AG09319 (cell line): Measurements from ENCODE around the gene DVL3.

ENCODE experiments used
- DNase-seq: peaks from one replicate; pipeline ENCODE4 v3.0.0-alpha.2; 2010; ENCODE audit warnings: low read depth; ENCODE audit errors: extremely low read depth
- TF ChIP-seq, protein P1 (sequence below): IDR thresholded peaks from 2 replicates; pipeline ENCODE4 v1.5.1; 2011; ENCODE audit warnings: low read depth, mild to moderate bottlenecking, inconsistent platforms, low read length, moderate library complexity

Gene DVL3

DNA sequence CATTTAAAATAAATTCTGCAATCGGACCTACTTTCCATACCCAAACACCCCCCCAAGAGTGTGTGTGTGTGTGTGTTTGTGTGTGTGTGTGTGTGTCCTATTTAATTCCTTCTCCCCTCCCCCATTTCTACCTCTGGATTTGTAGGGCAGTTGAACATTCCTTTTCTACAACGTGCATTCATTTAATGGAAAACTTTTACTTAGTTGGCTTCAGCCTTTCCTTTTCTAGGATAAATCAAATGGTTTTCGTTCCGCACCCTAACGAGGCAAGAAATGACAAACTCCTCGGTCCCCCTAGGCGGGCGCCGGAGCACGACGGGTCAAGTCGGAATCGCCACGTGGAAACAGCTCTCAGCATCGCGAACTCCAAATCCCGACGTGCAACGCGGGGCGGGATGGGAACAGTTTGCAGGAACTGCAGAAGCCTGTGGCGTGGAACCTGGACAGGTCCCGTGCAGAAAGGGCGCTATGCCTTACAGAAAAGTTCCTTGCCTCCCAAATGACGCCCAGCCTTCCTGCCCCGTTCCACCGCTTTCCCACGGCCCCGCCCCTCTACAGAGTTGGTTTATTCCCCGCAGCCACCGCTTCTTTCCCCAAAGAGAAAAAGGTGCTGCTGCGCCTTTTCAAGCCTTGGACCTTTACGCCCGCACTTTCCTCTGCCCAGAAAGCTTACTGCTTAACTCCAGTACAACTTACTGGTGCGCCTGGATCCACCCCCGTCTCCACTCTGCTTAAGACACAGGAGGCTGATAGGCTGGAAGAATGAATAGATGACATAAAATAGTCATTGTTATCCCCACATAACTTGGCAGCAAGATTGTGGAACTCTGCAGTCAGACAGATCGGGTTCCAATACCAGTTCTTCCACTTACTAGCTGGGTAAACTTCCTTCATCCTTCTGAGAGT is 21.1 kb upstream of the DVL3 start:
- peak; percentile 36 for DNase-seq
- TF ChIP-seq, protein P1, sequence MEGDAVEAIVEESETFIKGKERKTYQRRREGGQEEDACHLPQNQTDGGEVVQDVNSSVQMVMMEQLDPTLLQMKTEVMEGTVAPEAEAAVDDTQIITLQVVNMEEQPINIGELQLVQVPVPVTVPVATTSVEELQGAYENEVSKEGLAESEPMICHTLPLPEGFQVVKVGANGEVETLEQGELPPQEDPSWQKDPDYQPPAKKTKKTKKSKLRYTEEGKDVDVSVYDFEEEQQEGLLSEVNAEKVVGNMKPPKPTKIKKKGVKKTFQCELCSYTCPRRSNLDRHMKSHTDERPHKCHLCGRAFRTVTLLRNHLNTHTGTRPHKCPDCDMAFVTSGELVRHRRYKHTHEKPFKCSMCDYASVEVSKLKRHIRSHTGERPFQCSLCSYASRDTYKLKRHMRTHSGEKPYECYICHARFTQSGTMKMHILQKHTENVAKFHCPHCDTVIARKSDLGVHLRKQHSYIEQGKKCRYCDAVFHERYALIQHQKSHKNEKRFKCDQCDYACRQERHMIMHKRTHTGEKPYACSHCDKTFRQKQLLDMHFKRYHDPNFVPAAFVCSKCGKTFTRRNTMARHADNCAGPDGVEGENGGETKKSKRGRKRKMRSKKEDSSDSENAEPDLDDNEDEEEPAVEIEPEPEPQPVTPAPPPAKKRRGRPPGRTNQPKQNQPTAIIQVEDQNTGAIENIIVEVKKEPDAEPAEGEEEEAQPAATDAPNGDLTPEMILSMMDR = no peak

DNA sequence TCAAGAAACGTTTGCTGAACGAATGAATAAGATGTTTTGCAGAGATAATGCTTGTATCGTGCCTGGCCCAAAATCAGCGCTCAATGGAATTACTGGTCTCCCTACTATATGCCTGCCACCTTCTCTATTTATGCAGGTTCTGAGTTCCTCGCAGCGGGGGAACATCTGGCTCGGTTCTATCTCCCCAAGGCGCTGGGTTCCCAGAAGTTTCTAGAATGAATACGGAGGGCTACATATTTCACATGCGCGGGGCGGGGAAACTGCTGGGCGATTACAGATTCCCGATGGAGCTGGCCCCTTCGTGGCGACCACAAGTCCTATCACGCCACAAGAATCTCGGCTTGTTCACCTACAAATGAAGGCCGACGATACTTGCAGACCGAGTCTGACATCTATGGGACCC is 20.4 kb upstream of the DVL3 start:
- DNase-seq = no peak
- TF ChIP-seq, protein P1 = no peak

DNA sequence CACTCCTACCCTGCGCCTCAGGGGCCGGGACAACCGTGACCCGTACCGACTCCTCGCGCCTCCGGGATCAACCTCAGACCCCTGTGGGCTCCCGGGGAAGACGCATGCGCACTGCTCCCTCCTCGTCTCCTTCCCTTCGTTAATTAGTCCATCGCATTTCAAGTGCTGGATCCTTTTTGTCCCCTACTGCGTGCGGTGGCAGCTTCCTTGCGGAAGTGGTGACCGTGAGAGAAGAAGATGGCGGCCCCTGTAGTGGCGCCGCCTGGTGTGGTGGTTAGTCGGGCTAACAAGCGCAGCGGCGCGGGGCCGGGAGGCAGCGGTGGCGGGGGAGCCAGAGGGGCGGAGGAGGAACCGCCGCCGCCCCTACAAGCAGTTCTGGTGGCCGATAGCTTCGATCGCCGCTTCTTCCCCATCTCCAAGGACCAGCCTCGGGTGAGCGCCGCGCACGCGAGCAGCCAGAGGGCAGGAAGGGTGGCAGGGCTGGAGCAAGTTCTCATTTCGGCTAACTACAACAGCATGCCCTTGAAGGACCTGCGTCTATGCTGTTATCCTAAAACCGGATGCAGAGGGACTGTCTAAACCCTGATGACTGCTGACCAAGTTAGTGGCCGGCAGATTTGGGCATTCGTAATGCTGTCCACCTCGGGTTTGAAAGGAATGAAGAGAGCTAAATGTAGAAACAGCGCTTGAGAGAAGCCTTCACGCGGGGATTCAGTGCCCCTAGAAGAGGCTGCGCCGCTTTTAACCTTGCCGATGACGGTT is 19.8 kb upstream of the DVL3 start, which contains the start of gene EIF2B5:
Gene EIF2B5, plus strand, starts transcription at position 210 of the 762 bp plus-strand sequence. Its CDS starts 28 bp downstream, at position 238.
- DNase-seq = peak; percentile 86
- TF ChIP-seq, protein P1 = peak; percentile 45

DNA sequence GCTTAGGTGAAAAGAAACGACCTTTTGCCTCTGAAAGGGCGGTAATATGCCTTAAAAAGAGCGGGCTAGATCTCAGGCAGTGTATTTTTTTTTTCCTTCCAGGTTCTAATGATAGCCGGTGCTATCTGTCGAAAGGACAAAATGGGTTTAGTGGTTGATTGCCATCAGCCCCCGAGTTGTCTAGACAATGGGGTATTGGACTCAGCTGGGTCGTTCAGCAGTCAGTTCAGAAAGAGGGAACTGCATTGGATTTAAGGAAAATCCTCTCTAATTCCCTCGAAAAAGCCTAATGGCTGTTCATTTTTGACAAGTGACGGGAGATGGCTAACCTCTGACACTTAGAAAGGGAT is 19.3 kb upstream of the DVL3 start:
- DNase-seq = no peak
- TF ChIP-seq, protein P1 = no peak

DNA sequence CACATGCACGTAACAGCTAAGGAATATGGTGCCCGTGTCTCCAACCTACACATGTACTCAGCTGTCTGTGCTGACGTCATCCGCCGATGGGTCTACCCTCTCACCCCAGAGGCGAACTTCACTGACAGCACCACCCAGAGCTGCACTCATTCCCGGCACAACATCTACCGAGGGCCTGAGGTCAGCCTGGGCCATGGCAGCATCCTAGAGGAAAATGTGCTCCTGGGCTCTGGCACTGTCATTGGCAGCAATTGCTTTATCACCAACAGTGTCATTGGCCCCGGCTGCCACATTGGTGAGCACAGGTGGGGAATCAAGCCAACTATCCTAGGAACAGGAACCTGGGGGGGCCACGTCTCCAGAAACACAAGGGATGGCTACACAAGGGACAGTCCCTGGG is 14.7 kb upstream of the DVL3 start:
- TF ChIP-seq, protein P1 = no peak

DNA sequence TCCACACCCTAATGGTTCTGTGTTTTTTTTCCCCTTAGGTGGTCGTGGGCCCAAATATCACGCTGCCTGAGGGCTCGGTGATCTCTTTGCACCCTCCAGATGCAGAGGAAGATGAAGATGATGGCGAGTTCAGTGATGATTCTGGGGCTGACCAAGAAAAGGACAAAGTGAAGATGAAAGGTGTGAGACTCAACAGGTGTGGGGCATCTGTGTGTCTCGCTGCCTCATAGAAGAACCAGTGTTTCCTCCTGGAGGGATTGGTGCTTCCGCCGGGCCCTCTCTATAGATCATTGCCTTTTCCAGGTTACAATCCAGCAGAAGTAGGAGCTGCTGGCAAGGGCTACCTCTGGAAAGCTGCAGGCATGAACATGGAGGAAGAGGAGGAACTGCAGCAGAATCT is 13.0 kb upstream of the DVL3 start:
- TF ChIP-seq, protein P1 = no peak
- no peak for DNase-seq

More for the DNA sequence above, 14.7 kb upstream of the DVL3 start:
- no peak for DNase-seq

DNA sequence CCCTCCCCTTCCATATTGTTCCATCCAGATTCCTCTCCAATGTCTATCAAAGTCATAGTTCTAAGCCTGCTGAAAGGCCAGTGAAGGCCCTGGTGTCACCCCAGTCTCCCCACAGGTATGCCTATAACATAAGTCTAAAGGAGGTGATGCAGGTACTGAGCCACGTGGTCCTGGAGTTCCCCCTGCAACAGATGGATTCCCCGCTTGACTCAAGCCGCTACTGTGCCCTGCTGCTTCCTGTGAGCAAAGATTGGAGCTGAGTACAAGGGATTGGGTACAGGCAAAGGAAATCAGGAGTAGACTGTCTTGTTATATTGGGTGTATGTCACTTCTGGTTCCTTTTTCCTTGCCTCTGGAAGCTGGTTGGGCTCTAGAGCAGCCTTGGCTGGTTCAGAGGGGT is 11.8 kb upstream of the DVL3 start:
- TF ChIP-seq, protein P1 = no peak
- DNase-seq = no peak
